ENCODE results near the gene ADAMTS2.

ADAMTS2 gene

DNA sequence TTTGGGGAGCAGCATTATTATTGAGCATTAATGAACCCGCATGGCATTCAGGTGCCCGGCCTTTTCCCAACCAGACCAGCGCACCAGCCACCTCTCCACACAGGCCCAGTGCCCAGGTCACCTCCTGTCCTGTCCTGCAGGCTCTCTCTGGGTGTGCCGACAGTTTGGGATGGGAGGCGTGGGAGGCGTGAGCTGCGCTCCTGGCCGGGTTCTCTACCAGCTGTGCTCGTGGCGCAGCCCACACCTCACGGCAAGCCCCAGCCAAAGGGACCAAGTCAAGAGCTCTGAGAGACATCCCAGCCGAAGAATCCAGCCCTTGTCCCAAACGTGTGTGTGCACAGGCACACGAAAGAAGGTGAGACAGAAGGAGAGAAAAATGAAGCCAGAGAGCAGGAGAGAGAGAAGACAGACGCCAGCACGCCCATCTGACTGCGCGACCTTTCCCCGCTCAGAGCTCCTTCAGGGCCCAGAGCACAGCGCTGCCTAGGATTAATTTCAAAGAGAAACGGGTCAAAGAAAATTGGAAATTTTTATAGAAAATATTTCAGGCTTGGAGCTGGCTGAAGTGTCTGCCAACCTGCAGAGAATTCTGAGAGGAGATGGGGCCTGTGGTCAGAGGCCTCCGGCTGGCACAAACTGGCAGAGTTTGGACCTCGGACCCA lies 81.7 kb downstream of the ADAMTS2 start:
- DNase-seq: no peak

DNA sequence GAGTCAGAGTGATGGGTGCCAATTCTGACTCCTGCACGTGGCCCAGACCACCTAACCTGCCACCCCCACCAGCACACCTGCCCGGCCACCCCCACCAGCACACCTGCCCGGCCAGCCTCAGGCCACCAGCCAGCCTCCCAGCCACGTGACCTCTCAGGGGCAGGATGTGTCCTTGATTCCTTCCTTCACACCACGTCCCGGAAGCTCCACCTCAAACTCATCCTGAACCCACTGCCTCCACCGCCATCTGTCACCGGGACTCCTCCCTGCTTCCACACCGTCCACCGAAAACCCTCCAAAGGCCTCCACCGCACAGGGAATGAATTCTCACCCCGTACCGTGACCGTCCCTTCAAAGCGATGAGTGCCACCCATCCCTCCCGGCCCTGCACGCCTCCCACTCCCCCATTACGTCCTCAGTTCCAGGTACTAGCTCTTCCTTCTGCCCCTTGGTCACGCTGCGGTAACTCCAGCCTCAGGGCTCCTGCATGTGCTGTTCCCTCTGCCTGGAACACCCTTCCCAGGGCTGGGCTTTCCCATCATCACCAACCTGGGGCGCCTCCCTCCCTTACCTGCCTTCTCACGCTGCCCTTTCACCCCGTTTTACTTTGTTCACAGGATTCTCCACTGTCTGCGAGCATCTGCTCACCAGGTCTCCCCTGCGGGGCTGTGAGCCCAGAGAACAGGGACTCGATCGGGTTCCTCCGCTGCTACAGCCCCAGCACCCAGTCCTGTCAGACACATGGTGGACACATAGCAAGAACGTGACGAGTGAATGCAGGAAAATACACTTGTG lies 82.9 kb downstream of the ADAMTS2 start:
- DNase-seq: no peak

DNA sequence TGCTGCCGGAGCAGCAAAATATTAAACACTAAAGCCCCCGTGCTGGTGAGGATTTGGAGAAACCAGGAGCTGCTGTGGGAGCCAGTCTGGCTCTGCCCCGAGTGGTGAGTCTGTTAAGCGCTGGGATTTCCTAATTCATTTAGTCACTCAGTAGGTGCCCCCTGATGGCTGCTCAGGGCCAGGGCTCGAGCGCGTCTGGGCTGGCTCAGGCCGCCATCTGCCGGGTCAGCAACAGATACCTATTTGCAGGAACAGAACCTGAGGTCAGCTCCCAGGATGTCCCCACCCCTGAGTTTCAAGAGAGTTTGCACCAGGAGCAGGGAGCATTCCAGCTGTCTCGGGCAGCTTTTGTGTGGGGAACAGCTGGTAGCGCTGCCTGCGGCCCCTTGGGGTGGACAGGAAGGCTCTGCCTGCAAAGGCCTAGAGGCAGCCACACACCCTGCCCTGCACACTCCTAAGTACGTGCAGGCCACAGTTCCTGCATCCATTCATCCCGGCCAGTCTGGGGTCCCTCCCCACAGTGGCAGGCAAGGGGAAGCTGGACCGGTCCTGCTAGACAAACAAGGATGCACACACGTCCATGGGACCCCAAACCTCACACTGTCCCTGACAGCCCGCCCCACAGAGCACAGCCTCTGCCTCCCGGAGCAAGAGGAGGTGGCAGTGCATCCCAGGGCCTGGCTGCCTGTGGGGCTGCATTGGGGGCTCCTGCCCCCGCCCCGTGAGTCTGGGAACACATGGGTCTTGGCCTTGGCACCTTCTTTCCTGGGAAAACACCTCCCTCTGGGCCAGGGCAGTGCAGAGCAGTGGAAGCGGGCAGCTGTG lies 83.7 kb downstream of the ADAMTS2 start:
- DNase-seq: no peak

DNA sequence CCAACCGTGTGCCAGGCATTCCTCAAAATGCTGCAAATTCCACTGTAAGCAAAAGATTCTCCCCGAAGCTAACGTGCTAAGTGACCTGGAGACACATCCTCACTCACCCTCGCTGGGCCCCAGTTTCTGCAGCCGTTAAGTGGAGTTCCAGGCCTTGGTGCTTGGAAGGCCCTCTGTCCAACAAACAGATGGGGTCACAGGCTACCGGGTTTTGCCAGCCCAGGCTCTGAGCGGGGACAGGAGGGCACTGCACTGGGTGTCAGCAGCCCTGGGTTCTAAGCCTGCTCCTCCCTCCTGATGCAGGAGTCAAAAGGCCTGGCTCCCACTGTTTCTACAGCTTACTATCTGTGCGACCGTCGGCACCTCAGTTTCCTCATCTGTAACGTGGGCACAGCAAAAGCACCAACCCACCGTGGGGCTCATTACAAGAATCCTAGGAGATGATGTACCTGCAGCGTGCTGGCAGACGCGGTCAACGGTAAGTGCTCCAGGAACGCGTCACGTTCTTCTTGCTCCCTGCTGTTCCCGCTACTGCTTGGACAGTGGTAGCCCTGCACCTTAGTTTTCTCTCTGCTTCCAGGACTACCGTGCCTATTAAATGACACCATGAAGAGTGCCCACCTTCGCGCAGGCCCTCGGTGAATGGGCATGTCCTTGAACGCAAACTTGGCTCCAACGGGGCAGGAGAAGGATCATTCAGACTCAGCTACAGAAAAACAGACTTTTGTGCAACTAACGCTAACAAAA lies 84.8 kb downstream of the ADAMTS2 start:
- DNase-seq: no peak

DNA sequence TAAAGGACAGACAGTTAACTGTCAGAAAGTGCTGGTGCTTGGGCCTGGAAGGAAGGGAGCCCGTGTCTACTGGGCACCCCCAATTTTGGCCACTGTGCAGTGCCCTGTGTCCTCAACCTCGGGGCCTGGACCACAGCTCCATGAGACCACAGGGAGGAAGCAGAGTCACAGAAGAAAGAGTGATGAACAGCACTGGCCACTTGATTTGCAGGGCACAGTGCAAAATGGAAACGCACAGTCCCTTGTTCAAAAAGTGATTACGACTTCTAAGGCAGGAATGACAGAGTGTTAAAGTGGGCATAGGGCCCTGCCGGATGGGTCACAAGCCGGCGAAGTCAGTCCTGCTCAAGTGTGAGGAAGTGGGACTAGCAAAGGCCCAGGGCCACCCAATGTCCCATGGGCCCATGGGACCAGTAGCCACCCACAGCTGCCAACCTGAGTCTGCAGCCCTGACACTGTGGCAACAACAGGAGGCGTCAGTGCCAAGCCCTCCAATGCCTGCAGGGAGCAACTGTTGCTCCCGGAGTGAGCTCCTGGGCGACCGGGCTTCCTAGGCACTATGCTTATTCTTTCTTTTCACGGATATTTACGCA lies 85.4 kb downstream of the ADAMTS2 start:
- DNase-seq: no peak

DNA sequence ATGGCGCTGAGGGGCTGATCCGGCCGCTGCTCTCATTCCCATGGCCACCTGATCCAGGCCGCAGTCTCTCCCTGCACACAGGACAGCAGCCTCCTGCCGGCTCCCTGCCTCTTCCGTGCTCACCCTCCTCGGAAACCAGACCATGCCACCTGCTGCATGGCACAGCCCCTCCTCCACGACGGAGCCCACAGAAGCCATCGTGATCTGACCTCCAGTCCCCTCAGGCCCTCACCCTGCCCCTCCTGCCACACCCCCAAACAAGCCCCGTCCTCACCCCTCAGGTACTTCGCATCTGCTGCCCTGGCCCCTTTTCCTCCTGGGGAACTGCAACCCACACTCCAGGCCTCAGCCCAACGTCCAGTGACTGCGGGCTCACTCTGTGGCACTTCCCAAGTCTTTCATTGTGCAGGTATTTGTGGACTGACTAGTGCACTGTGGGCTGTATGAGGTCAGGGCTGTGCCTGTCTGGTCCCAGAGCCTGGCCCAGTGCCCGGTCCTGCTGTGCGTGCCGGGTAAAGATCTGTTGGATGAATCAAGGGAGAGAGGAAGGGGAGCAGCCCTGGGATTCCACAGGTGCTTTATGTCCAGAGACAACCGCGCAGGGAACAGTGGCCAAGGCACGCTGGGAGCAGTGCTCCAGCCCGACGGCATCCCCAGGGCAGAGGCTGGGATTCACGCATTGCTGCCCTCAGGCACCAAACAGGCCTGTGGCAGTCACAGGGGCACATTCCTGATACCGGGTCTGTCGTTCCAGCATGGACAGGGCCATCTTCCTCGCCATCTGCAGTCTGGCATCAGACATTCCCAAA lies 86.1 kb downstream of the ADAMTS2 start:
- DNase-seq: no peak

DNA sequence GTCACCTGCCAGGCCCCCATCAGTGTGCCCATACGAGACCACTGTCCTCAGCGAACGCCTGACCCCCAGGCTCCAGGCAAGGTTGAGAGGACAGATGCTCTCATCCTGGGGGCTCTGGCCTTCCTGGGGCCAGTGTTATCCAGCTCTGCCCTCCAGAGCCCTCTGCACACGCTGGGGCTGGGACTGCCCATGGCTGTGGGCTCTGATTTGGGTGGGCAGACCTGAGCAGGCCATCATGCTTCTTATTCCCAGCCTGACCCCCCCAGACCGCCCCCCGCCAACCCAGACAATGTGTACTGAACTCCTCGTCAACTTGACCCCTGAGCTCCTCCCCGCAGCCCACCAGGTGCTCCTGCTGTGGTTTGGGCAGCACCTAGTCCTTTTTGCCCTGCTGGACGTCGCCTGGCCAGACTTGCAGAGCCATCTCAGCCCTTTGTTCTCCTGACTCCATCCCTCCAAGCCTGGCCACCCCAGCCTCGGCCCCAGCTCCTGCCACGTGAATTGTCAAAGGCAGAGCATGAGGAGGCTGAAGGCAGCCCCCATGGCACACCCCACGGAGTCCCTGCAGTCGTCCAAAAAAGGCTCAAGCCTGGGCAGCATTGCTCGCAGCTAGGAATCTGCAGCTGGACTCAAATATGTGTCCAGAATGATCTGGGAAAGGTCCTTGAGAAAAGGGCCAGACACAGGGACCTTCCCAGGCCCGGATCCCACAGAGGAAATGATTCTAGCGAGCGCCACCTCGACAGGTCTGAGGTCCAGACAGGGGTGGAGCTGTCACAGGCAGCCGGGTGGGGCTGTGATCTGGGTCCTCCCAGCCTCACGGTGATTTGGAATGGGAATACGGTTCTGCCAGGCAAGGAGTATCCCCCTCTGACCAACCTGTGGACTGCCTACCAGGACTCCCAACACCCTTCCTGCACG lies 87.0 kb downstream of the ADAMTS2 start:
- DNase-seq: no peak

DNA sequence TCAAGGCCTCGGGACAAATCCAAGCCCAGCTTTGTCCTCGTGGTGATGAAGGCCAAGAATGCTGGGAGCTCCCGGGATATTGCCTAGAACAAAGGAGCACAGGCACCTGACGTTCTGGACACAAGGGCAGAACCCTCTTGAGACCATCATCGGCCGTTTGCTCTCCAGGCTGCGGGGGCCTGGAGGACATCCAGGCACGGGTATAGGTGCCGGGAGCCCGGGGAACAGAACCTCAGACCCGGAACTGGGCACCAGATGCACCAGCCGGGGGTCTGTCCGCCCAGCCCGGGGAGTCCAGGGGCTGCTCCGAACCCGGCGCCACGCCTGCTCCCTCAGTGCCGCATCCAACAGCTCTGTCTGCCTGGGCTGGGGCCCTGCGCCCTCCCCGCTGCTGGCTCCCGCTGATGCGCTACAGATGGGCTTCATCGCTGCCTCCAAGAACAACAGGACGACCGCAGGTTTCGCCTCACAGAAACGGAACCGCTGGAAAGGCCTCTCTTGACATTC lies 88.0 kb downstream of the ADAMTS2 start:
- no peak for DNase-seq

DNA sequence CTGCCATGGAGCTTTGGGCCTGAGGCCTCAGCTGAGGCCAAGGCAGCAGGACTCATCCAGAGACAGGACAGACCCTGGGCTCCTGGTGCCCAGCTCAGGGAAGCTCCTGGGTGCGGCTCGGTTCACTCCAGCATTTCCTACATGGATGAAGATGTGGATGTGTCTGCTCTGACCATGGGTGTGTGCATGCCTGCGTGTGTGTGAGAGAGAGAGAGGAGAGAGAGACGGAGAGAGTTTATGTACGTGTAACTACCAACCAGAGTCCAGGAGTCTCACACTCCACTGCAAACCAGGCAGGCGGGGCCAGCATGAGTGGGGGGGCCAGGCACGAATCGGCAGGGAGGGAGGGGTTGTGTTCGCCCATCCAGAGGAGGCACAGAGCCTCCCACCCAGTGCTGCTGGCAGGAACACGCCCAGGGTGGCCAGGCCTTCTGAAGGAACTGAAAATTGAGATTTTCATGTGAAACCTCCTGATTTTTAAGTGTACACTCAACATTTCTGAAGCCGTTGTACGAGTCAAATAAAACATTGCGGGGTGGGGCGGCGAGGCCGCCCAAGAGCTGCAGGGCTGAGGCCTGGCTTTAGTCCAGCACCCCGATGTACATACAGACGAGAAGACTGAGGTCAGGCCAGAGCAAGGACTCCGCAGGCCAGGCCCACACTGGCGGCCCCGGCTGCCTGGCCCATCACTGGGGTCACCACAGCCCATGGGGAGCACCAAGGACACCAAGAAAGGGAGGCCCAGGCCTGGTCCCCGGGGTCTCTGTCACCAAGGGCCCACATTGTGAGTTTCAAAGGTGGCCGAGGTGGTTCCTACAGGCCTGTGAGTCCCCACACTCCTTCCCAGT lies 88.7 kb downstream of the ADAMTS2 start:
- no peak for DNase-seq

DNA sequence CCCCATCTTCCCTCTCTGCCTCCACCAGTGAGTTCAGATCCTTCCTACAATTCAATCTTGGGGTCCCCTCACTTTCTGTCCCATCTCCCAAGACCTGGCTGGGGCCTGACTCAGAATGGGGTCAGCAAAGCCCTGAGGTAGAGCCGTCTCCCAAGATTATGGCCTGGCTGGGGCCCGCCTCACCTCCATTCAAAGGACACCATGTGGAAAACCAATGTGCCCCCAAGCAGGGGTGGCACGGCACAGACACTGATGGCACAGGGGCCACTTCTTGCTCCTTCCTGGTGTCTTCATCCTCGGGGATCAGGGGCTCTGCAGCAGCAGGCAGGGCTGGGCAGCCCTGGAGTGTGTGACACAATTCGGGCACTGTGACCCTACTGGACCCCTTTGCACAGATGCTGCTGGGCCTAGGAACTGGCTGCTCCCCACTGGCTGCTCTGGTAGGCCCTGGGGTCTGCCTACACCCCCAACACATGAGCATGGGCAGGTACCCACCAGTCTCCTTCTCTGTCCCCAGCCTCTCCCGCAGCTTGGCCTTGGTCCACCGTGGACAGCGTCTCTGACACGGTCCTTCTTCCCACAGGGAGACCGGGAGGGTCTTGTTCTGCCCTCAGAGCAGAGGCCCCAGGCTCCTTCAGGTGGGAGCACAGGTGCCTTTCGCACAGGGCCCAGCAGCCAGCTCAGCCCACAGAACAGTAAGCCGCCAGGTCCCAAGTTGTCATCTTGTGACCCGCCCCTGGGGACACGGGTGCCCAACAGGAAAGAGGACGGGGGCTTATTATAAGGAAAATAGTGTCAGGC lies 89.5 kb downstream of the ADAMTS2 start:
- DNase-seq: no peak

DNA sequence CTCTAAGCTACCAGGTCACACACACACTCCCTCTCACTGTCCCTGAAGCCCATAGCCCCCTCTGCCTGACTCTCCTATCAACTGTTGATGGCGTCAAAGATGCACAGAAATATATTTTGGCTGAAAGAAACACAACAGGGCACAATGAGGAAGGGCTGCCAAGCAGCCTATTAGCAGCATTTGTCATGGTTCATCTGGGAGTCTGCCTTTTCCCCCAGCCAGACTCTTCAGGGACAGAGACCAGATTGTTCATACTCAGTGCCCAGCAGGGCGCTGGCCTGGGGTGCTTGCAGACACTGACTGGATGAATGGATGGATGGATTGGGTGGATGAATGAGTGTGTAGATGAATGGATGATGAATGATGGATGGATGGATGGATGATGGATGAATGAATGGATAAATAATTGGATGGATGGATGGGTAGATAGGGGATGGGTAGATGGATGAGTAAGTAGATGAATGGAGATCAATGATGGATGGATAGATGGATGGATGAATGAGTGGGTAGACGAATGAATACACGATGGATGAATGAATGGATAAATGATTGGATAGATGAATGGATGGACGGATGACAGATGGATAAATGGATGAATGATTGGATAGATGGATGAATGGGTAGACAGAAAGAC lies 90.5 kb downstream of the ADAMTS2 start:
- no peak for DNase-seq

DNA sequence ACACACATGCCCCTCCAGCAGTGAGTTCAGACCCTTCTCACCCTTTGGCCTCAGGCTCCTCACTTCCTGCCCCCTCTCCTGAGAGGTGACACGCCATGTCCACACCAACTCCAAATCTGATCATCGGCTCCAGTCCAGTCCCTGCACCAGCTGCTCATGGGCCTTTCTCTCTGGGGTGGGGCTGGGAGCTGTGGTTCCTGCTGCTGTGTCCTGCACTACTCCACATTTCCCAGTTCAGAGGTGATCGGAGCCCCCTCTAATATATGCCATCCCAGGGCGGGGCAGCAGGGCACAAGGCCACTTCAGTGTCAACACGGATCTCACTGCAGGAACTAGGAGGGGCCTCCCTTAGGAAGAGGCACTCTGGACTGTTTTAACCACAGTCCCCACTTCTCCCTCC lies 91.5 kb downstream of the ADAMTS2 start:
- no peak for DNase-seq

DNA sequence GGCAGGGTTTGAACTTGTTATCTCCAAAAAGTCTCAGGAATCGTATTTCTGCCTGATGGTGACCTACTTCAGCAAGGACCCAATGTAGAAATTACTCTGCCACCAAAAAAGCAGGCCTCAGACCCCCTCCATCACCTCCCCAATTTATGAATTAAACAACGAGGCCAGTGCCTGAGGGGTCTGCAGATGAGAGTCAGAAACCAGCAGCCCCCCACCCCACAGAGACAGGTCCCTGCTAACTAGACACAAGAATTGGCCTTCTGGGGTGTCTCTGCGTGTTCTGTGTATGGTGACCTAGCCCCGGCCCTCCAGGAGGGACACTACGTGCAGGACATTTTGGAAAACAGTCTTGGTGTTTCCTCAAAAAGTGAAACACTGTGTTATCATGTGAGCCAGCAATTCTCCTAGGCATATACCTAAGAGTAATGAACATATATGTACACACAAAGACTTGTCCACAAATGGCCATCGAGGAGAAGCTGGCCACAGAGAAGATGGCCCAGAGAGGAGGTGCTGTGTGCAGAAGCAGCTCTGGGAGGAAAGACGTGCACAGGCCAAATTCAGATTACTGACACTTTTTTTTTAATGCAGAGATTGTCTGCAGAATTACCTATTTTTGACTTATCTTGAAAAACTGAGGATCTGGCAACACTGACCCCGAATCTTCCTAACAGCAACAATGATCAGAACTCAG lies 93.8 kb downstream of the ADAMTS2 start:
- no peak for DNase-seq

DNA sequence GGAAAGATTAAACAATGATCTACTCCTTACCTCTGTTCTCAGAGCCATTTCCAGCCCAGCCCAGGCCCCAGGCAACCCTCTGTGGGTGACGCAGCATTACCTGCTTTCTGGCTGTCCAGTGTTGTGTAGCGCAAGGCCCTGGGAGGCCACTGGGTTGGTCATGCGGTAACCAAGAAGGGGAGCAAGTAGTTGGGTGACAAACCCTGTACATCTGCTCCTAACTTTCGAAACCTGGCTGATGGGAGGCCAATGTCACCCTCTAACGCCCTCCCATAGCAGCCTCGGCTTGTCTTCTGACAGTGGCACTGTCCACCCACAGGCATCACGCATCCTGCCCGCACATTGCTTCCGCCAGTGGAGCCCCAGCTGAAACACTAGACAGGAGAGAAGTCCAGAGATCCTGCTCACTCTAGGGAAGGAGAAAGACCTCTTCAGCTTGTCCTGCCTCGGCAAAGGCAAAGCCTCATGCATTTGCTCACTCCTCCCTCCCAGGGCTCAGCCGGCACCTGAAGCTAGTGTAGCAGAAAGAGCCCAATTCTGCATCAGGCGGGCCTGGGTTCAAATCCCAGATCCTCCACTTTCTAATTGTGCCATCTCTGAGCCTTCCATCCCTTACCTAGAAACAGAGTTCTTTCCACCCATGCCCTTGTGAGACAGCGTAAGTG lies 94.6 kb downstream of the ADAMTS2 start:
- no peak for DNase-seq

DNA sequence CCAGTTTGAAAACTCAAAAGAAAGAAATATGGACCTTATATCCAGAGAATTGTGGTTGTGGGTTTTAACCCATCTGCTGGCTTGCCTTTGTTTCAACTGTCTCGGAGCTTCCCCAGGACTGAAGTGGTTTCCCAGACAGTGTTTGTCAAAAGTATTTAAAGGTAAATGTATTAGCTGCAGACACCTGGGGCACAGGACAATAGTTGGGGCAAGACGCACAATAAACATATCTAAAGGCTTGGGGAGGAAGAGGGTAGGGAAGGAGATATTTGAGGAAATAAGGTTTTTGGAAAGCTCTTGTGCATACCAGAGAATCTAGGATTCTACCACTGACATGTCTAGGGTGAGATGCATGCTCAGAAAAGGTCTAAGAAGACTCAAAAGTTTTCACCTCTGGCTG lies 99.0 kb downstream of the ADAMTS2 start:
- no peak for DNase-seq

DNA sequence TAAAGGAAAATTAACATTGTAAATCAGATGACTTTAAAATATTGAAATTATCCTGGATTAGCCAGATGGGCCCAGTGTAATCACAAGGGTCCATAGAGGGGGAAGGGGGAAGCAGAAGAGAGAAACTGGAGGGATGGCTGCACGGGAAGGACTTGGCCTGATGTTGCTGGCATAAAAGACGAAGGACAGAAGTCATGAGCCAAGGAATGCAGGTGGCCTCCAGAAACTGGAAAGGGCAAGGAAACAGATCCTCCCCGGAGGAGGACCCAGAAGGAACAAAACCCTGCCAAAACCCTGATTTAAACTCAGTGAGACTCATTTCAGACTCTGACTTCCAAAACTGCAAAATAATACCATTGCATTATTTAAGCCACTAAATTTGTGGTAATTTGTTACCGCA lies 100.2 kb downstream of the ADAMTS2 start:
- DNase-seq: no peak

DNA sequence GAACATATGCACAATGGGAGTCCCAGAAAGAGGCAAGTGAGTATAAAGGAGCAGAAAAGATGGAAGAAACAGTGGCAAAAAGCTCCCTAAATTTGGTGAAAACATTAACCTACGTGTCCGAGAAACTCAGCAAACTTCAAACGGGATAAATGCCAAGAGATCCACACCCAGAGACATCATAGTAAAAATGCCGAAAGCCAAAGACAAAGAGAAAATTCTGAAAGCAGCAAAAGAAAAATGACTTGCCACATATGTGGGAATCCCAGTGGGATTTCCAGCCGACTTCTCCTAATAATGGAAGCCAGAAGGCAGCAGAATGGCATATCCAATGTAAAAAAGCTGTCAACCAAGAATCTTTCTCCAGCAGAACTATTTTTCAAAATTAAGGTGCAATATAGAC lies 101.2 kb downstream of the ADAMTS2 start:
- no peak for DNase-seq

All from CD4-positive, alpha-beta T cell treated with Interleukin-1 beta for 1 hour (primary cell).